HAP-1 (cell line): ENCODE measurements around the gene F12.

Source experiments
- DNase-seq, 2 experiments: peaks; one replicate each; pipeline ENCODE4 v3.0.0-alpha.2; 2016 to 2020; ENCODE audit warnings: low spot score in 2 of 2
- H3K27me3 ChIP-seq: fragments of 250-450 bp; sonication (Bioruptor Pico); 2 replicates; pipeline ENCODE4 v1.5.1; 2020; ENCODE audit warnings: low read depth, mild to moderate bottlenecking, moderate library complexity
- H3K36me3 ChIP-seq: fragments of 250-450 bp; sonication (Bioruptor Pico); replicated peaks from 2 replicates; pipeline ENCODE4 v1.5.1; 2020; ENCODE audit warnings: mild to moderate bottlenecking
- H3K4me1 ChIP-seq: fragments of 250-450 bp; sonication (Bioruptor Pico); 2 replicates; pipeline ENCODE4 v1.5.1; 2020; ENCODE audit warnings: mild to moderate bottlenecking
- H3K4me3 ChIP-seq: fragments of 250-450 bp; sonication (Bioruptor Pico); 2 replicates; pipeline ENCODE4 v1.5.1; 2020; ENCODE audit warnings: mild to moderate bottlenecking, moderate library complexity
- H3K9me3 ChIP-seq: fragments of 250-450 bp; sonication (Bioruptor Pico); 2 replicates; pipeline ENCODE4 v1.5.1; 2020; ENCODE audit warnings: mild to moderate bottlenecking, moderate library complexity
- in situ Hi-C: fragments of 300-500 bp; cut with MboI; formaldehyde crosslinking; loops from 3 replicates; pipeline ENCODE4 v1.14.3; 2020; ENCODE audit warnings: low sequenced_read_pairs, inconsistent platforms, mixed read lengths

The F12 gene

GRCh38 chr5:177372910-177373309 lies 36.5 kb downstream of the F12 start:
- Histone ChIP-seq H3K4me1 (no peaks in the 10 kb centered on the region; the same call in 1 of the 2 replicates), H3K36me3 (no peaks in the 10 kb centered on the region), H3K4me3 (no peak overlapping the region), H3K9me3 (no peaks in the 10 kb centered on the region), H3K27me3 (no peaks in the 10 kb centered on the region)
- DNase-seq: no peak
- in situ Hi-C loops: no loop called here

DNA sequence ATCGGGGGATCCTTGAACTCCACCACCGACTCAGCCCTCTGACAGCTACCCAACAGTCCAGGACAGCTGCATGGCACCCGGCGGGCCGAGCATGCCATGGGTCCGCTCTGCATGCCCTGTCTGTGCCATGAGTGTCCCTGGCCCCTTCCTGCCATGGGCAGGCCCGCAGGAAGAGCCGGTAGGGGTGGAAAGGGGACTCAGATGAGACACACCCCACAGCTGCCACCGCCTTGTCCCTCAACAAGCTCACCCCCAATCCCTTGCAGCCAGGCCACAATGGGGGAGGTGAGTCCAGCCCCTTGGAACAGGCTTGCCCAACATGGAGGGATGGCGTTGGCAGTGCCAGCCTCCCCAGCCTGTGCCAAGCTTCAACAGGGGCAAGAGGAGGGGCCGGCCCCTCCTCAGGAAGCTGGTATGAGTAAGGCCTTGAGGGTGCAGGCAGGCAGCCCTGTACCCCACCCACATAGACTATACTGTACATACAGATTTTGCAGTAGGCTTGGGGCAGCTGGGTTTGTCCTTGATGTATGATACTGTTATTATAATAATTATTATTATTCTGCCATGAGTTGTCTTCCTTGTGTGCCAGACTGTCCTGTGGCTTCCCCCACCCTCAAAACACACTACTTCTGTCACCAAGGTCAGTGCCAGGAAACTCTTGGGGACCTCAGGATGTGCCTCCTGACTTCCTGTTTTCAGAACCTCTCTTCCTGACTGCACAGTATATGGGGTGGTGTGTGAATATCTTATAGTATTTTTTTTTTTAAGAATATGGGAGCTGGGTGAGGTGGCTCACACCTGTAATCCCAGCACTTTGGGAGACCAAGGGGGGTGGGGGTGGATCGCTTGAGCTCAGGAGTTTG lies 37.1 kb downstream of the F12 start:
- H3K4me1 ChIP-seq: no peaks in the 10 kb centered on the region; the same call in none of the 2 replicates
- DNase-seq: no peak
- in situ Hi-C loops: no loop called here

DNA sequence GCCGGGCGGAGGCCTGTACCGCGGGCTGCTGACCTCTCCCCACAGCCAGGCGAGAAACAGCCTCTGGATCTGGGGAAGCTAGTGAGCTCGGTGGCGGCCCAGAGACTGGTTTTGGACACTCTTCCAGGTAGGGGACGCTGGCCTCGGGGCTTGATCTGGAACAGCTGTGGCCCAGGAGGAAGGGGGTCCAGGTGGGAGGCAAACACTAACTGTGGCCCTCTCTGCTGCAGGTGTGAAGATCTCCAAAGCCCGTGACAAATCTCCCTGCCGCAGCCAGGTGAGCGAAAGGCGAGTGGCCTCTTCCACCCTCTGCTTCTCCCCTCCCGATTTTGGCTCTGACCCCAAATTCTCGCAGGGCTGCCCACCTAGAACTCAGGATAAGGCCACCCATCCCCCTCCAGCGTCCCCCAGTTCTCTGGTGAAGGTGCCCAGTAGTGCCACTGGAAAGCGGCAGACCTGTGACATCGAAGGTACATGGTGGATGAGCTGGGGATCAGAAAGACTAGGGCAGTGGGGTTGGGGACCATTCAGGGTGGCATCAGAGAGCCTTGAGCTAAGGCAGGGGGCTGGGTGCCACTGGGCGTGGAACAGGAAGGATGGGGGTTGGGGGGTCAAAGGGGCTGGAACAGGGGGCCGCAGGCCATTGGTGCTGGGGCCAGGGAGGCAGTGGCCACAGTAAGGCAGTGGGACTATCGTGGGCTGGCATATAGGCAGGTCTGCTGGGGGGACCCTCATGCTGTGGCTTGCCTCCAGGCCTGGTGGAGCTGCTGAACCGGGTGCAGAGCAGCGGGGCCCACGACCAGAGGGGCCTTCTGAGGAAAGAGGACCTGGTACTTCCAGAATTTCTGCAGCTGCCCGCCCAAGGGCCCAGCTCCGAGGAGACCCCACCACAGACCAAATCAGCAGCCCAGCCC lies 38.0 kb downstream of the F12 start:
- no peak for DNase-seq
- peaks cover 2% of the 10 kb centered on the region for H3K4me1 ChIP-seq

More for the DNA sequence above, 37.1 kb downstream of the F12 start:
- Histone ChIP-seq H3K9me3 (no peaks in the 10 kb centered on the region), H3K4me3 (no peak overlapping the region), H3K36me3 (no peaks in the 10 kb centered on the region), H3K27me3 (no peaks in the 10 kb centered on the region)

DNA sequence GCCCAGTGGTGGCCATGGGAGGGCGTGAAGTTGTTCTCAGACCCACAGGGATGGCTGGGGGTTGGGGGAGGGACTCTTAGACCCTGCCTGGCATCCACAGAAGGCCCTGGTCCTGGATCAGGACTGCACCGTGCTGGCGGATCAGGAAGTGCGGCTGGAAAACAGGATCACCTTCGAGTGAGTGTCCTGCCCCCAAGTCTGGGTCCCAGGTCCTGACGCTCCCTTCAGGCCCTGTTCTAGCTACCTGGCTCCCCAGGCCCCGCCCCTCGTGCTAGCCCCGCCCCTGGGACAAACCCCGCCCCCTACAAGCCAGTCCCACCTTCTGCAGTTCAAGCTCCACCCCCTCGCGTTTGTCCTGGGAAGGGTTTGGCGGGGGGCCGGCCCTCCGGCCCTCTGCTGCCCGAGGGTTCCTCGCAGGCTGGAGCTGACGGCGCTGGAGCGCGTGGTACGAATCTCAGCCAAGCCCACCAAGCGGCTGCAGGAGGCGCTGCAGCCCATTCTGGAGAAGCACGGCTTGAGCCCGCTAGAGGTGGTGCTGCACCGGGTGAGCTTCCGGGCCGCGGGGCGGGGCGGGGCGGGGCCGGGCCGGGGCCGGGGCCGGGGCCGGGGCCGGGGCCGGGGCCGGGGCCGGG lies 38.8 kb downstream of the F12 start:
- Histone ChIP-seq H3K27me3 (no peaks in the 10 kb centered on the region), H3K4me3 (no peak overlapping the region), H3K4me1 (peaks cover 2% of the 10 kb centered on the region), H3K36me3 (no peaks in the 10 kb centered on the region), H3K9me3 (no peaks in the 10 kb centered on the region)
- peak; percentile 63 to 91 for DNase-seq
- in situ Hi-C loops: no loop called here

More for the DNA sequence above, 38.0 kb downstream of the F12 start:
- in situ Hi-C loops: no loop called here
- H3K9me3 ChIP-seq: no peaks in the 10 kb centered on the region
- no peaks in the 10 kb centered on the region for H3K36me3 ChIP-seq
- H3K4me3 ChIP-seq: peak overlapping the region; percentile 22
- no peaks in the 10 kb centered on the region for H3K27me3 ChIP-seq

GRCh38 chr5:177369645-177370440 lies 39.5 kb downstream of the F12 start:
- no peak for DNase-seq
- in situ Hi-C loops: no loop called here
- H3K4me3 ChIP-seq: no peak overlapping the region
- H3K27me3 ChIP-seq: no peaks in the 10 kb centered on the region
- H3K9me3 ChIP-seq: no peaks in the 10 kb centered on the region
- H3K4me1 ChIP-seq: peaks cover 2% of the 10 kb centered on the region
- H3K36me3 ChIP-seq: no peaks in the 10 kb centered on the region

DNA sequence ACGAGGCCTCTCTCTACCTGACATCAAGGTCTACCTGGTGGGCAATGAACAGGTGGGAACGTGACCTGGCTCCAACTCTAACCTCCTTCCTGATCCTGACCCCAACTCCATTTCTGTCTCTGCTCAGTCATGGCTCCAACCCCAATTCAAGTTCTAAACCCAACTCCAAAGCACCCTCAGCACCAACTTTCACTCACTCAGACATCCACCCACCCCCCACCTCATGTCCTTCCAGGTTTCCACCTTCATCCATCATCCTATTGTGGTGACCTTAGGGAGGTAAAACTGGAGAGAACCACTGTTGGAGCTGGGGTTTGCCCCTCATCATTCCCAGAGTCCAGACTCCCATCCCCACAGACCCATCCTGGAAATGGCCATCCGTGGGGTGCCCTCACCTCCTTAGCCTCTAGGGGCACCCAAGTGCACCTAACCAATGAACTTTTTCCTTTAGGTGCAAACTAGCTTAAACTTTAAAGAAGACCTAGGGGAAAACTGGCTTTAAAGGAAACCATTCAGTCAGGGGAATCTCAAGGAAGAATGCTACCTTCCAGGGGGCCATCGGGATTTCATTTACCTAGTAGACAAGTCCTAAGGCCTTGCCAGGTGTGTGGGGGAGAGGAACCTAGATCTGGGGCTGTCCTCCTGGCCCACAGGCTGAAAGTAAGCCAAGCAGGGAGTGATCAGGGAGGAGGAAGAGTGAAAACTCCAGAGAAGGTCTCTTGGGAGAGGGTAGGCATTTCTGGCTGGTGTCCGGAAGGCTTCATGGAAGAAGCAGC lies 40.3 kb downstream of the F12 start:
- peaks cover 2% of the 10 kb centered on the region for H3K4me1 ChIP-seq
- H3K36me3 ChIP-seq: no peaks in the 10 kb centered on the region
- no peaks in the 10 kb centered on the region for H3K27me3 ChIP-seq
- in situ Hi-C loops: no loop called here
- no peak overlapping the region for H3K4me3 ChIP-seq
- peak in 1 of 2 experiments; percentile 63 for DNase-seq
- H3K9me3 ChIP-seq: no peaks in the 10 kb centered on the region

DNA sequence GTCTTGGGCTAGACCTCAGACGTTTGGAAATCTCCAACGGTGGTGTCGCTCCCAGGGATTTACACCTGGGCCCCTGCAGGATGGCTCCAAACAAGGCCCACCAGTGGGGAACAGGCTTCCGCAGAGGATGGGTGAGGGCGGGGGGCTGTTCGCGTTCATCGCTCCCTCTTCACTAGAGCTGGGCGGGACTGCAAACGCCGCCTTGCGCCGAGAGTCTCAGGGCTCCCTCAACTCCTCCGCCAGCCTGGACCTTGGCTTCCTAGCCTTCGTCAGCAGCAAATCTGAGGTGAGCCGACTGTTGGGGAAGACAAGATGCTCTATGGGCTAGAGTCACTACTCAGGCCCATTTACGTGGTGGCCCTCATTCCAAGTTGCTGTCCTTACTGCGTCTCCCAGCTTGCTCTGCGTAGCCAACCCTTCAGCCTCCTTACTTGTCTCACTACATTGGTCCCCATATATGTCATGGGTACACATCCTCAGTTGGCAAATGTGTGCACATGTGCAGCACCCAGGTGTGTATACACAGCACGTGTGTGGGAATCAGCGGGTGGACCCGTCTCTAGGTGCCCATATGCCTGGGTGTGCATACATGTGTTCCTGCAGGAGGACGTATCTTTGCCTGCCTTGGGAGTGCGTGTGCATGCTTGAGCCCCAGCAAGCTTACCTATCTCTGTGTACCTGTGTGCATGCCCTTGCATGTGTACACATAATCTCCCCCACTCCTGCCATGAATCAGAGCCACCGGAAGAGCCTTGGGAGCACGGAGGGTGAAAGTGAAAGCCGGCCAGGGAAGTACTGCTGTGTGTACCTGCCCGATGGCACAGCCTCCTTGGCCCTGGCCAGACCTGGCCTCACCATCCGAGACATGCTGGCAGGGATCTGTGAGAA lies 41.1 kb downstream of the F12 start:
- in situ Hi-C loops: no loop called here
- Histone ChIP-seq H3K4me1 (peaks cover 5% of the 10 kb centered on the region), H3K36me3 (no peaks in the 10 kb centered on the region), H3K27me3 (no peaks in the 10 kb centered on the region), H3K9me3 (no peaks in the 10 kb centered on the region), H3K4me3 (no peak overlapping the region)
- DNase-seq: no peak

GRCh38 chr5:177367323-177367848 lies 42.0 kb downstream of the F12 start:
- Histone ChIP-seq H3K36me3 (no peaks in the 10 kb centered on the region), H3K9me3 (no peaks in the 10 kb centered on the region), H3K4me3 (no peak overlapping the region), H3K27me3 (no peaks in the 10 kb centered on the region), H3K4me1 (peaks cover 9% of the 10 kb centered on the region)
- in situ Hi-C loops: no loop called here
- DNase-seq: no peak

- no peaks in the 10 kb centered on the region for H3K27me3 ChIP-seq
- no peaks in the 10 kb centered on the region for H3K36me3 ChIP-seq
- peak; percentile 74 to 93 for DNase-seq
- in situ Hi-C loops: no loop called here
- no peaks in the 10 kb centered on the region for H3K9me3 ChIP-seq
- H3K4me3 ChIP-seq: peak overlapping the region; percentile 7; the same call in 1 of the 2 replicates
- peaks cover 9% of the 10 kb centered on the region for H3K4me1 ChIP-seq
These were observed 42.6 kb downstream of the F12 start for GRCh38 chr5:177366528-177367322.

DNA sequence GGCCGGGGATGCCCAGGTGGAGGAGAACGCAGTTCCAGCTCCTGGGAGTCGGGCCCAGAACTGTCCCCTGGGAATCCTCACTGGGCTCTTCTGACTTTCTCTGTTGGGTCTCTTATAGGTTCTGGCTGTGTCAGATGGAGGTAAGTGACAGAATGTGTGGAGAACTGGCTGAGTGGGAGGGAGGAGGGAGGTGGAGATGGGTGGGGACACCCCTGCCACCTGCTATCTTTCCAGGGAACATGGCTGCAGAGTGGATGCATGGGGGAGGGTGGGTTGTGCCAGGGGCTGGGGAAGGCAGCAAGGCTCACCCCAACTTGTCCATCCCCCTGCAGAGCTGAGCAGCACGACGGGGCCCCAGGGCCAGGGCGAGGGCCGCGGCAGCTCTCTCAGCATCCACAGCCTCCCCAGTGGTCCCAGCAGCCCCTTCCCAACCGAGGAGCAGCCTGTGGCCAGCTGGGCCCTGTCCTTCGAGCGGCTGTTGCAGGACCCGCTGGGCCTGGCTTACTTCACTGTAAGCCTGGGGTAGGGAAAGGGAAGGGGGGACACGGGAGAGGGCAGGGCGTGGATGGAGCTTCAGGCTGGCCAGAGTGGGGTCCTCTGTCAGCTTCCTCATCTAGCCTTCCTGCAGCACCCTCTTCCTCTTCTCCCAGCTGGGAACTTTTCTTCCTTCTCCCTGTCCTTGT lies 43.4 kb downstream of the F12 start:
- no peaks in the 10 kb centered on the region for H3K9me3 ChIP-seq
- peaks cover 9% of the 10 kb centered on the region for H3K4me1 ChIP-seq
- in situ Hi-C loops: no loop called here
- no peaks in the 10 kb centered on the region for H3K36me3 ChIP-seq
- no peaks in the 10 kb centered on the region for H3K27me3 ChIP-seq
- no peak overlapping the region for H3K4me3 ChIP-seq
- DNase-seq: no peak
